Activated CD4-positive, alpha-beta T cell treated with anti-CD3 and anti-CD28 coated beads, Interleukin-2, amount 10 ng/mL, durations not matched to agents 7 days and 5 days (primary cell): ENCODE results near the gene TPPP2. TPM values are rescaled to one million over a fixed set of nuclear protein-coding genes. Genes with fewer than 3 reads are reported as not detected.

ENCODE experiments used
- CTCF ChIA-PET: fragments of 350-600 bp; sonication (Branson Sonifier 250); formaldehyde crosslinking; loops from one replicate; lab custom pipeline; 2021; ENCODE audit warnings: antibody characterized with exemption; lab: Charles Lee
- POLR2A ChIA-PET: fragments of 350-600 bp; sonication (Branson Sonifier 250); formaldehyde crosslinking; loops from one replicate; lab custom pipeline; 2021; ENCODE audit warnings: antibody characterized with exemption; lab: Charles Lee
- DNase-seq: peaks from one replicate; pipeline ENCODE4 v3.0.0-alpha.2; 2020
- H3K27ac Mint-ChIP-seq: one replicate; pipeline ENCODE4 v1.8.0; 2021; ENCODE audit warnings: mild to moderate bottlenecking, moderate library complexity, mixed read lengths
- H3K27me3 Mint-ChIP-seq: one replicate; pipeline ENCODE4 v1.8.0; 2021; ENCODE audit warnings: mixed read lengths
- H3K36me3 Mint-ChIP-seq: one replicate; pipeline ENCODE4 v1.8.0; 2021; ENCODE audit warnings: low read depth, mixed read lengths
- H3K4me1 Mint-ChIP-seq: one replicate; pipeline ENCODE4 v1.8.0; 2021; ENCODE audit warnings: mixed read lengths
- H3K4me3 Mint-ChIP-seq: one replicate; pipeline ENCODE4 v1.8.0; 2021; ENCODE audit warnings: mild to moderate bottlenecking, moderate library complexity, mixed read lengths
- H3K9me3 Mint-ChIP-seq: one replicate; pipeline ENCODE4 v1.8.0; 2021; ENCODE audit warnings: mixed read lengths
- total RNA-seq, 2 experiments: library from RNA; stranded (reverse); gene quantifications; one replicate each; pipeline ENCODE4 v1.2.3, GENCODE V29; 2021

The TPPP2 gene
- total RNA-seq, 2 experiments from 2014 or later = not detected

- POLR2A ChIA-PET = no interaction called here
These were observed 12.9 kb downstream of the TPPP2 start for GRCh38 chr14:21042918-21043317.

GRCh38 chr14:21043387-21043973 lies 13.5 kb downstream of the TPPP2 start:
- POLR2A ChIA-PET = no interaction called here
- DNase-seq = no peak

More at GRCh38 chr14:21042918-21043317, 12.9 kb downstream of the TPPP2 start:
- H3K4me1 Mint-ChIP-seq = peaks cover 5% of the 10 kb centered on the region
- H3K27me3 Mint-ChIP-seq = peaks cover 19% of the 10 kb centered on the region
- H3K36me3 Mint-ChIP-seq = no peaks in the 10 kb centered on the region
- CTCF ChIA-PET = interaction anchor here (0.6 to 2.8 kb wide), 5 partner anchors 10 to 62 kb away, joined by 3 to 13 read pairs (median 5); no protein-coding TSS in a partner anchor
- H3K27ac Mint-ChIP-seq = no peak overlapping the region
- no peaks in the 10 kb centered on the region for H3K9me3 Mint-ChIP-seq
- no peak overlapping the region for H3K4me3 Mint-ChIP-seq
- no peak for DNase-seq

GRCh38 chr14:21043974-21044618 lies 14.1 kb downstream of the TPPP2 start:
- H3K9me3 Mint-ChIP-seq = no peaks in the 10 kb centered on the region
- peaks cover 5% of the 10 kb centered on the region for H3K4me1 Mint-ChIP-seq
- POLR2A ChIA-PET = no interaction called here
- H3K4me3 Mint-ChIP-seq = no peak overlapping the region
- H3K27me3 Mint-ChIP-seq = peaks cover 21% of the 10 kb centered on the region
- H3K27ac Mint-ChIP-seq = no peak overlapping the region
- no peaks in the 10 kb centered on the region for H3K36me3 Mint-ChIP-seq
- DNase-seq = no peak
- CTCF ChIA-PET = interaction anchor here (0.8 to 2.8 kb wide), 7 partner anchors 9 to 61 kb away, joined by 3 to 13 read pairs (median 4); no protein-coding TSS in a partner anchor

More at GRCh38 chr14:21043387-21043973, 13.5 kb downstream of the TPPP2 start:
- Mint-ChIP-seq H3K4me3 (no peak overlapping the region), H3K4me1 (peaks cover 5% of the 10 kb centered on the region), H3K9me3 (no peaks in the 10 kb centered on the region), H3K27me3 (peaks cover 18% of the 10 kb centered on the region), H3K36me3 (no peaks in the 10 kb centered on the region), H3K27ac (no peak overlapping the region)
- CTCF ChIA-PET = interaction anchor here (0.6 to 2.8 kb wide), 7 partner anchors 10 to 61 kb away, joined by 3 to 13 read pairs (median 4); no protein-coding TSS in a partner anchor

- H3K4me1 Mint-ChIP-seq = peaks cover 5% of the 10 kb centered on the region
- H3K27me3 Mint-ChIP-seq = peaks cover 27% of the 10 kb centered on the region
- no peak overlapping the region for H3K4me3 Mint-ChIP-seq
- no peaks in the 10 kb centered on the region for H3K36me3 Mint-ChIP-seq
- ChIA-PET CTCF (interaction anchor here (0.7 to 3.6 kb wide), 7 partner anchors 10 to 77 kb away, joined by 3 to 8 read pairs (median 4); no protein-coding TSS in a partner anchor), POLR2A (no interaction called here)
- no peaks in the 10 kb centered on the region for H3K9me3 Mint-ChIP-seq
- DNase-seq = no peak
- no peak overlapping the region for H3K27ac Mint-ChIP-seq
These were observed 17.4 kb downstream of the TPPP2 start for GRCh38 chr14:21047378-21047781.

- DNase-seq = no peak
- Mint-ChIP-seq H3K4me3 (no peak overlapping the region), H3K27me3 (peaks cover 25% of the 10 kb centered on the region), H3K4me1 (peaks cover 5% of the 10 kb centered on the region), H3K27ac (no peak overlapping the region), H3K36me3 (no peaks in the 10 kb centered on the region), H3K9me3 (no peaks in the 10 kb centered on the region)
- CTCF ChIA-PET = interaction anchor here (0.8 to 3.6 kb wide), 4 partner anchors 34 to 77 kb away, joined by 3 to 8 read pairs (median 4); no protein-coding TSS in a partner anchor
- POLR2A ChIA-PET = no interaction called here
These were observed 18.6 kb downstream of the TPPP2 start for GRCh38 chr14:21048638-21049037.

GRCh38 chr14:21049271-21049673 lies 19.3 kb downstream of the TPPP2 start:
- DNase-seq = no peak
- peaks cover 25% of the 10 kb centered on the region for H3K27me3 Mint-ChIP-seq
- no peak overlapping the region for H3K4me3 Mint-ChIP-seq
- H3K4me1 Mint-ChIP-seq = peaks cover 8% of the 10 kb centered on the region
- no peak overlapping the region for H3K27ac Mint-ChIP-seq
- H3K9me3 Mint-ChIP-seq = no peaks in the 10 kb centered on the region
- POLR2A ChIA-PET = no interaction called here
- CTCF ChIA-PET = interaction anchor here (1.2 to 3.6 kb wide), 3 partner anchors 34 to 78 kb away, joined by 3 to 8 read pairs (median 4); no protein-coding TSS in a partner anchor
- H3K36me3 Mint-ChIP-seq = no peaks in the 10 kb centered on the region

GRCh38 chr14:21050597-21050996 lies 20.6 kb downstream of the TPPP2 start:
- H3K4me3 Mint-ChIP-seq = no peak overlapping the region
- DNase-seq = no peak
- H3K9me3 Mint-ChIP-seq = no peaks in the 10 kb centered on the region
- POLR2A ChIA-PET = no interaction called here
- no peaks in the 10 kb centered on the region for H3K36me3 Mint-ChIP-seq
- peaks cover 4% of the 10 kb centered on the region for H3K4me1 Mint-ChIP-seq
- CTCF ChIA-PET = interaction anchor here (0.6 to 1.4 kb wide), 3 partner anchors 33 to 42 kb away, joined by 3 to 4 read pairs (median 4); no protein-coding TSS in a partner anchor
- peaks cover 19% of the 10 kb centered on the region for H3K27me3 Mint-ChIP-seq
- no peak overlapping the region for H3K27ac Mint-ChIP-seq

- POLR2A ChIA-PET = no interaction called here
- H3K9me3 Mint-ChIP-seq = no peaks in the 10 kb centered on the region
- H3K27me3 Mint-ChIP-seq = peaks cover 14% of the 10 kb centered on the region
- H3K27ac Mint-ChIP-seq = no peak overlapping the region
- H3K36me3 Mint-ChIP-seq = no peaks in the 10 kb centered on the region
- no peak overlapping the region for H3K4me3 Mint-ChIP-seq
- peaks cover 4% of the 10 kb centered on the region for H3K4me1 Mint-ChIP-seq
- no peak for DNase-seq
- CTCF ChIA-PET = interaction anchor here (0.6 kb wide), 1 partner anchor 718 kb away, joined by 3 read pairs; no protein-coding TSS in a partner anchor
These were observed 23.4 kb downstream of the TPPP2 start for GRCh38 chr14:21053184-21054122.

GRCh38 chr14:21054123-21054767 lies 24.2 kb downstream of the TPPP2 start:
- CTCF ChIA-PET = interaction anchor here (0.6 kb wide), 1 partner anchor 717 kb away, joined by 3 read pairs; no protein-coding TSS in a partner anchor
- Mint-ChIP-seq H3K27me3 (peaks cover 10% of the 10 kb centered on the region), H3K27ac (no peak overlapping the region), H3K36me3 (no peaks in the 10 kb centered on the region), H3K4me3 (no peak overlapping the region), H3K9me3 (no peaks in the 10 kb centered on the region), H3K4me1 (peaks cover 4% of the 10 kb centered on the region)
- POLR2A ChIA-PET = no interaction called here
- no peak for DNase-seq

- ChIA-PET CTCF (no interaction called here), POLR2A (no interaction called here)
- H3K9me3 Mint-ChIP-seq = no peaks in the 10 kb centered on the region
- H3K27me3 Mint-ChIP-seq = peaks cover 7% of the 10 kb centered on the region
- H3K4me1 Mint-ChIP-seq = peaks cover 4% of the 10 kb centered on the region
- H3K4me3 Mint-ChIP-seq = no peak overlapping the region
- no peak overlapping the region for H3K27ac Mint-ChIP-seq
- no peaks in the 10 kb centered on the region for H3K36me3 Mint-ChIP-seq
- no peak for DNase-seq
These were observed 24.7 kb downstream of the TPPP2 start for GRCh38 chr14:21054768-21055145.

- H3K36me3 Mint-ChIP-seq = no peaks in the 10 kb centered on the region
- ChIA-PET CTCF (no interaction called here), POLR2A (no interaction called here)
- H3K4me1 Mint-ChIP-seq = peaks cover 4% of the 10 kb centered on the region
- H3K4me3 Mint-ChIP-seq = no peak overlapping the region
- H3K27ac Mint-ChIP-seq = no peak overlapping the region
- no peak for DNase-seq
- H3K27me3 Mint-ChIP-seq = peaks cover 10% of the 10 kb centered on the region
- no peaks in the 10 kb centered on the region for H3K9me3 Mint-ChIP-seq
These were observed 25.6 kb downstream of the TPPP2 start for GRCh38 chr14:21055432-21056117.
